ENCODE data around the gene TEKT4.

DNA sequence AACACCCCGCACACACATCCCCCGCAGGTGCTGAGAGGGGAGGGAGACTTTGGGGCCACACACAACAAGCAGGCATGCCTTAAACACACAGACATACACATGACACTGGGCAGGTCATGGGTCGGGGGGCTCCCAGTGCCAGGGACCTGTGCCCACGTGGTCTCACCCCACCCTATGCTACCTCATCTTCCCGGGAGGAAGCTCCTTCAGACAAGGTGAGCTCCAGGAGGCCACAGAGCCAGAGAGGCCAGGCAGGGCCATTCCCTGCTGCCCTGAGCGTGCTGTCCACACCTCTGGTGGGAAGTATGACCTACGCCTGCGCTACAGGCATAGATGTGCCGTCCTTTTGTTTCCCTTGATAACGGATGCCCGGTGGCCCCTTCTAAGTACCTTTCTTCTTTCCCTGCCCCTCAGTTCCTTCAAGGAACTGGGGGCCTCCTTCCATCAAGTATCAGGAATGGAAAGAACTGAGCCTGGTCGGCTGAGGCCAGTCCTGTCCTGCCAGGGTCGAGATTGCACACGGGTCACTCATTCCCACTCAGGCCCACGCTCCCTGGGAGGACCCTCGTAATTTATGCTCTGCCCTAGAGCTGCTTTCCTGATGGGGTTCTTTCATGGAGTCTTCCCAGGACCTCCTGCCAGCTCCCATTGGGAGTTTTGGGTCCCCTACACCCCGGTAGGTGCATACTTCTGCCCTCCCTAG, 4.7 kb downstream of the TEKT4 start:
- TF ChIP-seq, protein P1, sequence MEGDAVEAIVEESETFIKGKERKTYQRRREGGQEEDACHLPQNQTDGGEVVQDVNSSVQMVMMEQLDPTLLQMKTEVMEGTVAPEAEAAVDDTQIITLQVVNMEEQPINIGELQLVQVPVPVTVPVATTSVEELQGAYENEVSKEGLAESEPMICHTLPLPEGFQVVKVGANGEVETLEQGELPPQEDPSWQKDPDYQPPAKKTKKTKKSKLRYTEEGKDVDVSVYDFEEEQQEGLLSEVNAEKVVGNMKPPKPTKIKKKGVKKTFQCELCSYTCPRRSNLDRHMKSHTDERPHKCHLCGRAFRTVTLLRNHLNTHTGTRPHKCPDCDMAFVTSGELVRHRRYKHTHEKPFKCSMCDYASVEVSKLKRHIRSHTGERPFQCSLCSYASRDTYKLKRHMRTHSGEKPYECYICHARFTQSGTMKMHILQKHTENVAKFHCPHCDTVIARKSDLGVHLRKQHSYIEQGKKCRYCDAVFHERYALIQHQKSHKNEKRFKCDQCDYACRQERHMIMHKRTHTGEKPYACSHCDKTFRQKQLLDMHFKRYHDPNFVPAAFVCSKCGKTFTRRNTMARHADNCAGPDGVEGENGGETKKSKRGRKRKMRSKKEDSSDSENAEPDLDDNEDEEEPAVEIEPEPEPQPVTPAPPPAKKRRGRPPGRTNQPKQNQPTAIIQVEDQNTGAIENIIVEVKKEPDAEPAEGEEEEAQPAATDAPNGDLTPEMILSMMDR (IDR thresholded peaks at IDR 0.05): no peak
- no peak for TF ChIP-seq POLR2AphosphoS5 (IDR thresholded peaks at IDR 0.05)

Measured in stomach (tissue), 4 donors.